ENCODE measurements around the gene GTF2H2.
"Not testable (repeated sequence)": the region's sequence is repeated elsewhere in the genome, so short reads cannot be mapped to it uniquely, and the experiment has no call there.

GTF2H2 gene

GRCh38 chr5:71067262-71067928 lies at the start of gene GTF2H2:
GTF2H2 (minus strand) TSS chr5:71067676; CDS start chr5:71062763, 4,913 bp downstream.
- in situ Hi-C loops (cut with MboI; ENCODE audit: low pct_unique_long_range_greater_than_20kb, low sequenced_read_pairs, unreplicated experiment); DNase-seq (ENCODE audit: low spot score): not testable (repeated sequence)

GRCh38 chr5:71109730-71110275 lies 42.3 kb upstream of the GTF2H2 start:
- in situ Hi-C loops (cut with MboI; ENCODE audit: low pct_unique_long_range_greater_than_20kb, low sequenced_read_pairs, unreplicated experiment); DNase-seq (ENCODE audit: low spot score): not testable (repeated sequence)

GRCh38 chr5:71099996-71100395 lies 32.5 kb upstream of the GTF2H2 start:
- in situ Hi-C loops (cut with MboI; ENCODE audit: low pct_unique_long_range_greater_than_20kb, low sequenced_read_pairs, unreplicated experiment); DNase-seq (ENCODE audit: low spot score): not testable (repeated sequence)

- in situ Hi-C loops (cut with MboI; ENCODE audit: low pct_unique_long_range_greater_than_20kb, low sequenced_read_pairs, unreplicated experiment) = not testable (repeated sequence)
These were observed 30.4 kb upstream of the GTF2H2 start for GRCh38 chr5:71097930-71098203.

GRCh38 chr5:71097173-71097929 lies 29.9 kb upstream of the GTF2H2 start:
- DNase-seq (ENCODE audit: low spot score); in situ Hi-C loops (cut with MboI; ENCODE audit: low pct_unique_long_range_greater_than_20kb, low sequenced_read_pairs, unreplicated experiment): not testable (repeated sequence)

More at GRCh38 chr5:71097930-71098203, 30.4 kb upstream of the GTF2H2 start:
- not testable (repeated sequence) for DNase-seq (ENCODE audit: low spot score)

- in situ Hi-C loops (cut with MboI; ENCODE audit: low pct_unique_long_range_greater_than_20kb, low sequenced_read_pairs, unreplicated experiment); DNase-seq (ENCODE audit: low spot score): not testable (repeated sequence)
These were observed 22.3 kb upstream of the GTF2H2 start for GRCh38 chr5:71089773-71090172.

- in situ Hi-C loops (cut with MboI; ENCODE audit: low pct_unique_long_range_greater_than_20kb, low sequenced_read_pairs, unreplicated experiment); DNase-seq (ENCODE audit: low spot score): not testable (repeated sequence)
These were observed 21.3 kb upstream of the GTF2H2 start for GRCh38 chr5:71088754-71089153.

- DNase-seq (ENCODE audit: low spot score); in situ Hi-C loops (cut with MboI; ENCODE audit: low pct_unique_long_range_greater_than_20kb, low sequenced_read_pairs, unreplicated experiment): not testable (repeated sequence)
These were observed 18.7 kb upstream of the GTF2H2 start for GRCh38 chr5:71086145-71086544.

- in situ Hi-C loops (cut with MboI; ENCODE audit: low pct_unique_long_range_greater_than_20kb, low sequenced_read_pairs, unreplicated experiment); DNase-seq (ENCODE audit: low spot score): not testable (repeated sequence)
These were observed 17.0 kb upstream of the GTF2H2 start for GRCh38 chr5:71084280-71085063.

GRCh38 chr5:71082898-71083297 lies 15.4 kb upstream of the GTF2H2 start:
- in situ Hi-C loops (cut with MboI; ENCODE audit: low pct_unique_long_range_greater_than_20kb, low sequenced_read_pairs, unreplicated experiment); DNase-seq (ENCODE audit: low spot score): not testable (repeated sequence)

- in situ Hi-C loops (cut with MboI; ENCODE audit: low pct_unique_long_range_greater_than_20kb, low sequenced_read_pairs, unreplicated experiment); DNase-seq (ENCODE audit: low spot score): not testable (repeated sequence)
These were observed 14.9 kb upstream of the GTF2H2 start for GRCh38 chr5:71082340-71082739.

- in situ Hi-C loops (cut with MboI; ENCODE audit: low pct_unique_long_range_greater_than_20kb, low sequenced_read_pairs, unreplicated experiment); DNase-seq (ENCODE audit: low spot score): not testable (repeated sequence)
These were observed 6.2 kb downstream of the GTF2H2 start for GRCh38 chr5:71061322-71061721.

GRCh38 chr5:71059426-71059825 lies 8.1 kb downstream of the GTF2H2 start:
- in situ Hi-C loops (cut with MboI; ENCODE audit: low pct_unique_long_range_greater_than_20kb, low sequenced_read_pairs, unreplicated experiment); DNase-seq (ENCODE audit: low spot score): not testable (repeated sequence)

GRCh38 chr5:71044808-71045207 lies 22.7 kb downstream of the GTF2H2 start:
- in situ Hi-C loops (cut with MboI; ENCODE audit: low pct_unique_long_range_greater_than_20kb, low sequenced_read_pairs, unreplicated experiment); DNase-seq (ENCODE audit: low spot score): not testable (repeated sequence)

- DNase-seq (ENCODE audit: low spot score); in situ Hi-C loops (cut with MboI; ENCODE audit: low pct_unique_long_range_greater_than_20kb, low sequenced_read_pairs, unreplicated experiment): not testable (repeated sequence)
These were observed 23.3 kb downstream of the GTF2H2 start for GRCh38 chr5:71044128-71044527.

GRCh38 chr5:71031046-71031776 lies 36.3 kb downstream of the GTF2H2 start:
- DNase-seq (ENCODE audit: low spot score); in situ Hi-C loops (cut with MboI; ENCODE audit: low pct_unique_long_range_greater_than_20kb, low sequenced_read_pairs, unreplicated experiment): not testable (repeated sequence)

GRCh38 chr5:71025289-71025953 lies 42.1 kb downstream of the GTF2H2 start, which contains the start of gene NAIP:
NAIP (minus strand) TSS chr5:71025339; CDS start chr5:71012915, 12,424 bp downstream.
- DNase-seq (ENCODE audit: low spot score); in situ Hi-C loops (cut with MboI; ENCODE audit: low pct_unique_long_range_greater_than_20kb, low sequenced_read_pairs, unreplicated experiment): not testable (repeated sequence)
